ENCODE measurements around the gene PRKG1. TPM values are rescaled to one million over a fixed set of nuclear protein-coding genes. Genes with fewer than 3 reads are reported as not detected.

The PRKG1 gene
- total RNA-seq, 2 donors from 2014 or later: 8.1 to 16.6 TPM

GRCh38 chr10:52331638-52332364 is 1257.5 kb downstream of the PRKG1 start:
- H3K4me1 ChIP-seq: no peaks in the 10 kb centered on the region
- H3K27ac ChIP-seq: no peak overlapping the region
- no peak overlapping the region for H3K4me3 ChIP-seq
- H3K9me3 ChIP-seq: no peaks in the 10 kb centered on the region
- no peak for DNase-seq
- intact Hi-C loops (cut with DNase I): no loop called here
- no peak overlapping the region for H3K9ac ChIP-seq (ENCODE audit: low read depth in 2 of 2, low read length in 2 of 2)
- TF ChIP-seq CTCF (IDR thresholded peaks at IDR 0.05): no peak
- H3K27me3 ChIP-seq: no peaks in the 10 kb centered on the region
- no peaks in the 10 kb centered on the region for H3K36me3 ChIP-seq

DNA sequence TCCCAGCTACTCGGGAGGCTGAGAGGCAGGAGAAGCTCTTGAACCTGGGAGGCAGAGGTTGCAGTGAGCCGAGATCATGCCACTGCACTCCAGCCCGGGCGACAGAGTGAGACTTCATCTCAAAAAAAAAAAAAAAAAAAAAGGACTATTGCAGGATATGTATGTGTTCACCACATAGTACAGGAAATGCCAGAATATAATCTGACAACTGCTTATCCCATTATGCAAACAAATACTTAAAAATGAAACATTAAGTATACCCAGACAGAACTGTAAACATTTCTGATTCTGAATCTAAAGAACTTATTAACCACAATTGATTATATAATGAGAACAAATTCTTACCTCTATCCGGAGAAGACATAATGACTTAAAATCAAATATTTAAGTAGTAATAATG is 1258.5 kb downstream of the PRKG1 start:
- Histone ChIP-seq H3K4me3 (no peak overlapping the region), H3K27me3 (no peaks in the 10 kb centered on the region), H3K4me1 (no peaks in the 10 kb centered on the region), H3K9ac (ENCODE audit: low read depth in 2 of 2, low read length in 2 of 2) (no peak overlapping the region), H3K27ac (no peak overlapping the region), H3K36me3 (no peaks in the 10 kb centered on the region), H3K9me3 (no peaks in the 10 kb centered on the region)
- no peak for DNase-seq
- TF ChIP-seq CTCF (IDR thresholded peaks at IDR 0.05): no peak
- intact Hi-C loops (cut with DNase I): no loop called here

GRCh38 chr10:52334595-52334994 is 1260.3 kb downstream of the PRKG1 start:
- Histone ChIP-seq H3K36me3 (no peaks in the 10 kb centered on the region), H3K27ac (no peak overlapping the region), H3K9ac (ENCODE audit: low read depth in 2 of 2, low read length in 2 of 2) (no peak overlapping the region), H3K4me3 (no peak overlapping the region), H3K9me3 (no peaks in the 10 kb centered on the region), H3K4me1 (no peaks in the 10 kb centered on the region), H3K27me3 (no peaks in the 10 kb centered on the region)
- no peak for DNase-seq
- TF ChIP-seq CTCF (IDR thresholded peaks at IDR 0.05): no peak
- intact Hi-C loops (cut with DNase I): no loop called here

GRCh38 chr10:52335665-52336064 is 1261.4 kb downstream of the PRKG1 start:
- Histone ChIP-seq H3K9ac (ENCODE audit: low read depth in 2 of 2, low read length in 2 of 2) (no peak overlapping the region), H3K4me3 (no peak overlapping the region), H3K4me1 (no peaks in the 10 kb centered on the region), H3K9me3 (no peaks in the 10 kb centered on the region), H3K27me3 (no peaks in the 10 kb centered on the region), H3K27ac (no peak overlapping the region), H3K36me3 (no peaks in the 10 kb centered on the region)
- no peak for TF ChIP-seq CTCF (IDR thresholded peaks at IDR 0.05)
- no peak for DNase-seq
- intact Hi-C loops (cut with DNase I): no loop called here

- no peaks in the 10 kb centered on the region for H3K36me3 ChIP-seq
- no peak for TF ChIP-seq CTCF (IDR thresholded peaks at IDR 0.05)
Observed at GRCh38 chr10:52337225-52337624, 1262.9 kb downstream of the PRKG1 start.

More at GRCh38 chr10:52337225-52337624, 1262.9 kb downstream of the PRKG1 start:
- no peak overlapping the region for H3K27ac ChIP-seq
- no peak overlapping the region for H3K9ac ChIP-seq (ENCODE audit: low read depth in 2 of 2, low read length in 2 of 2)
- DNase-seq: no peak
- H3K4me1 ChIP-seq: no peaks in the 10 kb centered on the region
- intact Hi-C loops (cut with DNase I): no loop called here
- H3K4me3 ChIP-seq: no peak overlapping the region
- no peaks in the 10 kb centered on the region for H3K27me3 ChIP-seq
- H3K9me3 ChIP-seq: no peaks in the 10 kb centered on the region

Data from colonic mucosa (tissue), 4 donors.